ENCODE results near the gene DAP3. TPM values are rescaled to one million over a fixed set of nuclear protein-coding genes. Genes with fewer than 3 reads are reported as not detected.
"Not testable (repeated sequence)": the region's sequence is repeated elsewhere in the genome, so short reads cannot be mapped to it uniquely, and the experiment has no call there.

The DAP3 gene
- total RNA-seq, 2 donors from 2014 or later, result 107 to 112 TPM

GRCh38 chr1:155671750-155672149, 17.1 kb upstream of the DAP3 start:
- Histone ChIP-seq H3K9ac (ENCODE audit: extremely low read depth, low read length, poor library complexity, severe bottlenecking) (no peak overlapping the region), H3K27me3 (ENCODE audit: control insufficient read depth, insufficient read depth, low read length, poor library complexity, severe bottlenecking) (no peaks in the 10 kb centered on the region), H3K27ac (ENCODE audit: low read depth, low read length) (no peak overlapping the region), H3K4me1 (ENCODE audit: control insufficient read depth, insufficient read depth, low read length) (no peaks in the 10 kb centered on the region), H3K36me3 (ENCODE audit: control insufficient read depth, insufficient read depth, low read length) (peaks cover 85% of the 10 kb centered on the region), H3K4me3 (ENCODE audit: low read length) (no peak overlapping the region), H3K9me3 (ENCODE audit: control insufficient read depth, low read length) (no peaks in the 10 kb centered on the region)
- Mint-ChIP-seq H3K9me3 (no peaks in the 10 kb centered on the region), H3K36me3 (ENCODE audit: low read depth) (peaks cover 80% of the 10 kb centered on the region), H3K27me3 (ENCODE audit: insufficient read depth) (no peaks in the 10 kb centered on the region), H3K4me3 (no peak overlapping the region), H3K4me1 (no peaks in the 10 kb centered on the region), H3K27ac (no peak overlapping the region)
- no peak for DNase-seq
- no peak for TF ChIP-seq CTCF (conservative IDR thresholded peaks at IDR 0.05)
- WGBS, 2 experiments (ENCODE audit: insufficient coverage in 1 of 2, insufficient read length in 1 of 2), result 83 to 98% methylated on average over 1 to 3 of the region's 4 CpGs

- Histone ChIP-seq H3K36me3 (ENCODE audit: control insufficient read depth, insufficient read depth, low read length) (peaks cover 88% of the 10 kb centered on the region), H3K4me1 (ENCODE audit: control insufficient read depth, insufficient read depth, low read length) (no peaks in the 10 kb centered on the region), H3K27me3 (ENCODE audit: control insufficient read depth, insufficient read depth, low read length, poor library complexity, severe bottlenecking) (no peaks in the 10 kb centered on the region), H3K9me3 (ENCODE audit: control insufficient read depth, low read length) (no peaks in the 10 kb centered on the region), H3K9ac (ENCODE audit: extremely low read depth, low read length, poor library complexity, severe bottlenecking) (no peak overlapping the region), H3K27ac (ENCODE audit: low read depth, low read length) (no peak overlapping the region), H3K4me3 (ENCODE audit: low read length) (no peak overlapping the region)
- WGBS, 2 experiments (ENCODE audit: insufficient coverage in 1 of 2, insufficient read length in 1 of 2), result 91 to 99% methylated on average over 5 to 6 of the region's 6 CpGs
- Mint-ChIP-seq H3K4me1 (no peaks in the 10 kb centered on the region), H3K27me3 (ENCODE audit: insufficient read depth) (no peaks in the 10 kb centered on the region), H3K9me3 (no peaks in the 10 kb centered on the region), H3K36me3 (ENCODE audit: low read depth) (peaks cover 82% of the 10 kb centered on the region), H3K27ac (peak overlapping the region; percentile 75), H3K4me3 (no peak overlapping the region)
- no peak for TF ChIP-seq CTCF (conservative IDR thresholded peaks at IDR 0.05)
- DNase-seq, result no peak
Observed at GRCh38 chr1:155673003-155673402, 15.9 kb upstream of the DAP3 start.

- Histone ChIP-seq H3K27ac (ENCODE audit: low read depth, low read length) (no peak overlapping the region), H3K9ac (ENCODE audit: extremely low read depth, low read length, poor library complexity, severe bottlenecking) (no peak overlapping the region), H3K9me3 (ENCODE audit: control insufficient read depth, low read length) (no peaks in the 10 kb centered on the region), H3K27me3 (ENCODE audit: control insufficient read depth, insufficient read depth, low read length, poor library complexity, severe bottlenecking) (no peaks in the 10 kb centered on the region), H3K4me3 (ENCODE audit: low read length) (no peak overlapping the region), H3K4me1 (ENCODE audit: control insufficient read depth, insufficient read depth, low read length) (no peaks in the 10 kb centered on the region), H3K36me3 (ENCODE audit: control insufficient read depth, insufficient read depth, low read length) (peaks cover 71% of the 10 kb centered on the region)
- Mint-ChIP-seq H3K4me1 (no peaks in the 10 kb centered on the region), H3K9me3 (no peaks in the 10 kb centered on the region), H3K4me3 (no peak overlapping the region), H3K27me3 (ENCODE audit: insufficient read depth) (no peaks in the 10 kb centered on the region), H3K27ac (no peak overlapping the region), H3K36me3 (ENCODE audit: low read depth) (peaks cover 46% of the 10 kb centered on the region)
- no peak for DNase-seq
- WGBS, 2 experiments (ENCODE audit: insufficient coverage in 1 of 2, insufficient read length in 1 of 2), result 97 to 100% methylated on average over 4 of the region's 4 CpGs
- TF ChIP-seq CTCF (conservative IDR thresholded peaks at IDR 0.05), result no peak
Observed at GRCh38 chr1:155678027-155678426, 10.9 kb upstream of the DAP3 start.

- not testable (repeated sequence) for H3K27me3 ChIP-seq (ENCODE audit: control insufficient read depth, insufficient read depth, low read length, poor library complexity, severe bottlenecking); H3K9me3 ChIP-seq (ENCODE audit: control insufficient read depth, low read length); H3K4me3 ChIP-seq (ENCODE audit: low read length); H3K9me3 Mint-ChIP-seq; H3K4me1 Mint-ChIP-seq; H3K4me1 ChIP-seq (ENCODE audit: control insufficient read depth, insufficient read depth, low read length); H3K27ac Mint-ChIP-seq; H3K27me3 Mint-ChIP-seq (ENCODE audit: insufficient read depth); H3K4me3 Mint-ChIP-seq; H3K9ac ChIP-seq (ENCODE audit: extremely low read depth, low read length, poor library complexity, severe bottlenecking); H3K27ac ChIP-seq (ENCODE audit: low read depth, low read length); DNase-seq
- 100% methylated on average over 1 of the region's 1 CpG; no CpG with 5 or more reads in 1 of the 2 experiments for WGBS, 2 experiments (ENCODE audit: insufficient coverage in 1 of 2, insufficient read length in 1 of 2)
- H3K36me3 ChIP-seq (ENCODE audit: control insufficient read depth, insufficient read depth, low read length), result peaks cover 64% of the 10 kb centered on the region
- peaks cover 45% of the 10 kb centered on the region for H3K36me3 Mint-ChIP-seq (ENCODE audit: low read depth)
Observed at GRCh38 chr1:155678992-155679391, 9.9 kb upstream of the DAP3 start.
